Adrenal gland (tissue), 5 donors: ENCODE results near the gene CAPZA2.

Source experiments
- CTCF ChIP-seq, 6 experiments: fragments of 450-650 bp in 4 of 6; fragments of 200-600 bp in 2 of 6; sonication (generic) in 1 of 6; IDR thresholded peaks; 1 replicate in 5 of 6; 2 replicates in 1 of 6; pipeline versions ENCODE4 v1.5.1 to v1.8.0; 2016 to 2021; ENCODE audit warnings: antibody characterized with exemption in 6 of 6, mild to moderate bottlenecking in 2 of 6, moderate library complexity in 1 of 6
- POLR2A ChIP-seq, 2 donors: fragments of 450-650 bp; IDR thresholded peaks; one replicate each; pipeline ENCODE4 v1.6.1; 2017; ENCODE audit warnings: antibody characterized with exemption in 2 of 2, mild to moderate bottlenecking in 2 of 2, moderate library complexity in 1 of 2
- donor health status: DM: no; HTN: no; CAD: no.

GRCh38 chr7:116837586-116837985 is 24.8 kb upstream of the CAPZA2 start:
- no peak for TF ChIP-seq POLR2A (IDR thresholded peaks at IDR 0.05)
- no peak for TF ChIP-seq CTCF (IDR thresholded peaks at IDR 0.05)
